ENCODE data around the gene SORCS2.

GRCh38 chr4:7244331-7244665 lies 52.0 kb downstream of the SORCS2 start:
- TF ChIP-seq CTCF (IDR thresholded peaks at IDR 0.05; ENCODE audit: borderline replicate concordance, extremely low read depth, low read length, poor library complexity, severe bottlenecking), result no peak
- TF ChIP-seq EZH2 (IDR thresholded peaks at IDR 0.05; ENCODE audit: borderline replicate concordance, low read depth, low read length, severe bottlenecking), result no peak
